Vagina (tissue), 2 donors: ENCODE measurements around the gene CHST5.

Experiments
- CTCF ChIP-seq, 3 experiments: fragments of 450-650 bp in 2 of 3; fragments of 200-600 bp in 1 of 3; sonication (generic) in 1 of 3; IDR thresholded peaks; one replicate each; pipeline ENCODE4 v1.5.1; 2017 to 2019; ENCODE audit warnings: antibody characterized with exemption in 3 of 3, mild to moderate bottlenecking in 2 of 3, moderate library complexity in 2 of 3
- POLR2A ChIP-seq, 2 donors: fragments of 450-650 bp; IDR thresholded peaks; one replicate each; pipeline ENCODE4 v1.6.1; 2017; ENCODE audit warnings: antibody characterized with exemption in 2 of 2, mild to moderate bottlenecking in 2 of 2, moderate library complexity in 2 of 2

- TF ChIP-seq CTCF (IDR thresholded peaks at IDR 0.05) (no peak), POLR2A (IDR thresholded peaks at IDR 0.05) (no peak)
Measured at GRCh38 chr16:75482434-75483205, 53.3 kb downstream of the CHST5 start.
